Fibroblast of the conjunctiva (primary cell): ENCODE results near the gene PRKAG2.

Source experiments
- DNase-seq: peaks from one replicate; pipeline ENCODE4 v3.0.0-alpha.2; 2010; ENCODE audit warnings: low read depth

Gene PRKAG2

GRCh38 chr7:151801291-151801690 is 75.6 kb downstream of the PRKAG2 start:
- no peak for DNase-seq

DNA sequence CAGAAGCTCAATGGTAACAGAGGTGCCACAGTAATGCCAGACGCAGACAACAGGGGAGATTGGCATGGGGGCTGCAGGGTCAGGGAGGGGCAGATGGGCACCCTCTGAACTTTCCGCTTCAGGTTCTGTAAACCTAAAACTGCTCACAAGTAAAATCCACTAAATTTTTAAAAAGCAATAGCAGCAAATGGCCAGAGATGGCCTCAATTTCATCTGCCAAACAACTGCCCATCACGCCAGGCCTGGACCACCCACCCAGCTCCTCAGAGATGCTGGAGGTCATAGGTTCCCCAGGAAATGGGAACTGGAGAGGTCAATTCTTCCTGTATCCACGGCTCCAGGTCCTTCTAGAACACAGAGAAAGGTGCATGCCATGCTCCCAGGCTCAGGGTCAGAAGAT is 76.1 kb downstream of the PRKAG2 start:
- DNase-seq = no peak

GRCh38 chr7:151800391-151800790 is 76.5 kb downstream of the PRKAG2 start:
- DNase-seq = no peak

DNA sequence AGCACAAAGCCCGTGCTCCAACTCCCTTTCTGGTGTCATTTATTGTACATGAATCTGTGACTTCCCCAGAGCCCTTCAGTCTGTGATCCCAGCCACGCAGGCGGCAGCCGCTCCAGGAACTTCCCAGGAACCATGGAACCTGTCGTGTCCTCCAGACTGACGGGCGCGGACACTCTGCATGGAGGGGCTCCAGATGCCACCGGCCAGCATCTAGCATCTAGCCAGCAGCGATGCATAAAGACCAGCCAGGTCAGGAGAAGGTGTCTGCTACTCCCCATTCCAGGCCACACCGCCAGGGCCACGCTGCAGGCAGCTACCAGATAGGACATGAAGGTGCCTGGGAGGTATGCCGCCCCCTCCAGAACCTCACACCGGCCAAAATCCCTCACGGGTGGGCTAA is 77.4 kb downstream of the PRKAG2 start:
- no peak for DNase-seq

DNA sequence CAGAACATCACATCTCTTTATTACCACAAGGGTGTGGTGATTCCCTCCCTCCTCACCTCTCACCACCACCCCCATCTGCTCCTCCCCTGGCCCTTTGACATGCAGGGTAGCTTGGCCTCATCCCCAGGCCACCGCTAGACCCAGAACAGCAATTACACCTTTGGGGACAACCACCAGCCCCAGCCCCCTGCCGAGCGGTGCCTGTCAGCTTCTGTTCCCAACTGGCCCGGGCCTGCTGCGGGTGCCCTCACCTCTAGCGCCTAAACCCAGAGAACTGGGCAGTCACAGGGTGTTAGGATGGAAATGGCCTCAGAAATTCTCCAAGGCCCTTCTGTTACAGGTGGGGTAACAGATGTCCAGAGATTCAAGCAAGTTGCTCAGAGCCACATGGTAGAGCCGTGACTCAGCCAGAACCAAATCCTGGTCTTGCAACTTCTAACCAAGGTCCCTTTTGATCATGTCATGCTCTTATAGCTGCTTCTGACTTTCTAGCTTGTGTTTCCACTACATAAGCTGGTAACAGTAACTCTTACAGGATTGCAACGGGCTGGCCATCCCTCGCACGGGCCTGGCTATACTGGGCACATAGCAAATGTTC is 78.0 kb downstream of the PRKAG2 start:
- DNase-seq = no peak

- DNase-seq = peak; percentile 75
These were observed 79.1 kb downstream of the PRKAG2 start for GRCh38 chr7:151797667-151798307.

- no peak for DNase-seq
These were observed 79.9 kb downstream of the PRKAG2 start for GRCh38 chr7:151796871-151797537.

GRCh38 chr7:151796091-151796870 is 80.6 kb downstream of the PRKAG2 start:
- no peak for DNase-seq

DNA sequence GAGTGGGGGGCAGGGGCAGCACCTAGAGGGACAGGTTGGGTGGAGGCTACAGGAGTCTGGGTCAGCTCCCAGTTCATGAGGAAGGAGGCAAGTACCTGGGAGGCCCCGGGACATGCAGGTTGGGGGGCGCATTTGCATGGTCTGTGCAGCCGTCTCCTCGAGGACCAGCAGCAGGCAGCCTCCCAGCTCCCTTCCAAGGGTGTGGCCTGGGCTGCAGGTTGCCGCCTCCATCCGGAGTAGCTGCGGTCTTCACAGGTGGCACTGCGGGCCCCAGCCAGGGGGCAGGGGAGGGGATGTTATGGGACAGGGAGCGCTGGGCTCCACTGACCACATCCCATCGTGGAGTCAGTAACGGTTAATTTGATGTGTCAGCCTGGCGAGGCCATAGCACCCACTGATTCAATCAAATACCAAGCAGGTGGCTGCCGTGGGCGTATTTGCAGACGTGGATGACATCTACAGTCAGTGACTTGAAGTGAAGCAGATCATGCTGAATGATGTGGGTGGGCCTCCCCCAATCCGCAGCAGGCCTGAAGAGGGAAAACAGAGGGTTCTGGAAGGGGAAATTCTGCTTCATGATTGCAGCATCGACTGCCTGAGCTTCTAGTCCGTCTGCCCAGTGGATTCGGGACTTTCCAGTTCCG is 81.6 kb downstream of the PRKAG2 start:
- no peak for DNase-seq

- DNase-seq = no peak
These were observed 82.3 kb downstream of the PRKAG2 start for GRCh38 chr7:151794508-151795167.

GRCh38 chr7:151793991-151794507 is 82.9 kb downstream of the PRKAG2 start:
- DNase-seq = no peak

DNA sequence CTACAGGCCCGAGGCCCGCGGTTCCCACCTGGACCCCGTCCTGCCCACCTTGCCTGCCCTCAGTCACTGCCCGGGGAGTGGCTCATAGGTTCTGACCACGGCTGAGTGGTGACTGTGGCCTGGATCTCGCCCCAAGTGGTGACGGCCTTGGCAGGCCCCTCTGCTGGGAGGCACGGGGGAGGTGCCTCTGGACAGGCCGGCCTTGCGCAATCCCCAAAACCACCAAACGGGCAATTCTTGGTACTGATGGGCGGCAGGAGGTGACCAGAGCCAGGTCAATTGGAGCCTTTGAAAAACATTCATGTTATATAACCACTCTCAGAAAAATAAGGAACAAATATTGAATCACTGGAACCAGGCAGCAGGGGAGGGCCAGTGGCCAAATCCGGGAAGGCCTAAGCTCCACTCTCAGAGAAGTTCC is 83.4 kb downstream of the PRKAG2 start:
- DNase-seq = no peak

GRCh38 chr7:151792636-151793035 is 84.3 kb downstream of the PRKAG2 start:
- DNase-seq = no peak

- DNase-seq = no peak
These were observed 84.8 kb downstream of the PRKAG2 start for GRCh38 chr7:151792086-151792485.

DNA sequence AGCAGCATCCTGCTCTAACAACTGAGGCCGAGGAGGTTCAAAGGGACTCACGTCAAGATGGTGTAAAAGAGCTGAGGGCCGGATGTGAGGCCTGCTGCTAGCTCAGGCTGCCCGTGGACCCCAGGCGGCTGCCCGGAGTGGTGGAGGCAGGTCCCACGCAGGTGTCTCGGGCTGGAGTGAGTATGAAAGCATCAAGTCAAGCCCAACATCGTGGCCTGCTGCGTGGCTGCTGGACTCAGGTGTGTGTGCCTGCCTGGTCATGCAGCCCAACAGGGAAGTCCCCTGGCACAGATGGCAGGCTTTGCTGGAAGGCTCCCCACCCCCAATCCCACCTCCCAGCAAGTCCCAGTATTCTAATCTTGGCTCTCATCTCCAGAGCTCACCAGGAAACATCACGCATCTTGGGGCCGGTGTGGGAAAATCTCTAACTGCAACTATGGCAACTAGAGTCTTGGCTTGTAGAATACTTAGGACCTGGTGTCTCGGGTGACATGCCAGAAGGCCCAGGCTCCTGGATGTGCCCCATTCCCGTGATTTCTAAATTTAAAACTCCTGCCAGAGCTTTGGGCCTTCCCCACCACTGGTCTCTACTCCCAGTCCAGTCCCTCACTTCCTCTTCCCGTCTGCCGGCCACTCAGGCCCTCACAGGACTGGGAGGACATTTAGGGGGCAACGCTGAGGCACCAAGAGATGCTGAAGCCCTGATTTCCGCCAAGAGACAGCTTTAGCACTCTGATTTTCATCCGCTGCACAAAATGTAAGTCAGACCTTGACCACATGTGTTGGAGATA is 85.9 kb downstream of the PRKAG2 start:
- no peak for DNase-seq

DNA sequence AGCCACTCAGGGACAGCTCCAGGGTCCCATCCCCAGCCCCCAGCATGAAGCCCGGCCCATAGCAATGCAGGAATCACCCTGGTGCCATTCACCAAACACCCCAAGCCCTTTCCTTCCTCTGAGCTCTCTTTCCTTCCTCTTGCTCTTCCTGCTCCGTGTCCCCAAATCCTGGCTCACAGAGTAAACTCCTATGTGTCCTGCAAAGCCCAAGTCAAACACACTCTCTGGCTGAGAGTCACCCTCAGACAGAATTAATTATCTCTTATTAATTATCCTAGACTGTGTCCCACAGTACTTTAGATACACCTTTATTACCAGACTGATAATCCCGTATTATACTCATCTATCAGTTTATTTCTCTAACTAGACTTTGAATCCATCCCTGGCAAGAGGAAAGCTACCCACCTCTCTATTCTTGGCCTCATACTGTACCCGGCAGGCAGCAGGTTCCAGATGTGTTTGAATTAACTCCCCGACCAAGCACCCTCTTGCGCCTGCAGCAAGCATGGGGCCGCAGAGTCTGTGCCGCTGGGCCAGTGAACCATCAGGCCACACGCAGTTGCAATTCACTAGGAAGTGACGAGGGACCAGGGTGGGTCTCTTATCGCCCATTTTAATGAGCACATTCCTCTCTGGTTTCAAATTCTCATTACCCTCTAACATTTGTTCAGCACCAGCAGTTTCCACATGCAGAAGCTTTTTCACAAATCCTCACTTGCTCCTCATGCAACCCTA is 86.7 kb downstream of the PRKAG2 start:
- no peak for DNase-seq

DNA sequence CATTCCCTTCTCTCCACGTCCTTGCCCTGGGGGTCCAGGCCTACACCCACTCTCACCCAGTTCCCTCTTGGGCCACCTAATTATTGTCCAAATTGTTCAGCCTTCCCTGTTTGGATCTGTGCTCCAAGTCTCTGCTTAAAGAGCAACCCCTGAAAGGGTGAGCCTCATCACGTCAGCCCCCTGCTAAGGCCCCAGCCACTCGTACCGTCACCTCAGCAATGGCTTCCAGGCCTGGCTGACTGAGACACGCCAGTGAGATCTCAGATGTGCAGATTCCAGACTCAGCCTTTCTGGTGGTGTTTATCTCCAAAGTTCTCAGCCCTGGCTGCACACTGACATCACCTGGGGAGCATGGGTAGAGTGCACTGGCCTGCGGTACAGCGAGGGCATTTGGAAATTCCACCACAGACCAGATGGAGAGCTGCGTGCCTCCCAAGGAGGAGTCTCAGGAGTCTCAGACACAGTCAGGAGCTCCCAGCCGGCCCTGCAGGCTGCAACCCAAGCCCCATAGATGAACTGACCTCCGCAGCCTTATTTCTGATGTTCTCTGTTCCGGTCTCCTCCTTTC is 87.5 kb downstream of the PRKAG2 start:
- no peak for DNase-seq

GRCh38 chr7:151787348-151787747 is 89.6 kb downstream of the PRKAG2 start:
- no peak for DNase-seq

- DNase-seq = no peak
These were observed 90.0 kb downstream of the PRKAG2 start for GRCh38 chr7:151786936-151787335.

DNA sequence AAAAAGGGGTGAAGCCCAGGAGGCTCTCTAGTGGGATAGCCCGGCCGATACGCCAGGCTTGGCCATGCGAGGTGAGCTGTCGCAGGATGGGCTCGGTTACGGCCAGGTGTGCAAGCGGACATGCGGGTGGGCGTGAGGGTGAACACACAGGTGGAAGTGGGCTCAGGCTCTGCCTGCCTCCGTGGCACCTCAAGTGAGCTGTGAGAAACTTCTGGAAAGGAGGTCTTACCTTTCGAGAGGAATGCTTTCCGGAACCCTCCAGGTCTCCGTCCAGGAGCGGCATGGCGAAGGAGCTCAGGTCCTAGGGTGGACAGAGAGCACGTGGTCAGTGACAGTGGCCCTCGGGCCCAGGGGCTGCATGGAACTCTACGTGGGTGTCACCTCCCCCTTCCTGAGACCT is 90.7 kb downstream of the PRKAG2 start:
- DNase-seq = no peak
